BJ (cell line): Measurements from ENCODE around the gene ANK2. TPM values are rescaled to one million over a fixed set of nuclear protein-coding genes. Genes with fewer than 3 reads are reported as not detected.

ENCODE experiments used
- CTCF ChIA-PET: fragments of 350-600 bp; formaldehyde crosslinking; extraction: SDS; loops from one replicate; lab custom pipeline; 2021; ENCODE audit warnings: antibody characterized with exemption, inconsistent platforms; lab: Yijun Ruan, JAX
- POLR2A ChIA-PET: fragments of 300-600 bp; sonication (Branson Sonifier 250); formaldehyde crosslinking; extraction: SDS; loops from one replicate; lab custom pipeline; 2021; ENCODE audit warnings: antibody characterized with exemption; lab: Charles Lee
- DNase-seq: peaks from one replicate; pipeline ENCODE4 v3.0.0-alpha.2; 2011; ENCODE audit warnings: low read depth
- H3K27me3 ChIP-seq: 2 replicates; pipeline ENCODE4 v1.6.0; 2011; ENCODE audit warnings: low read length; ENCODE audit not compliant: control insufficient read depth, insufficient read depth
- H3K36me3 ChIP-seq: 2 replicates; pipeline ENCODE4 v1.5.1; 2011; ENCODE audit warnings: low read length; ENCODE audit not compliant: control insufficient read depth, insufficient read depth
- H3K4me3 ChIP-seq: 2 replicates; pipeline ENCODE4 v1.5.1; 2011; ENCODE audit warnings: low read depth, mild to moderate bottlenecking, control low read depth, low read length
- CTCF ChIP-seq: IDR thresholded peaks from 2 replicates; pipeline ENCODE4 v1.5.1; 2011; ENCODE audit warnings: low read depth, mild to moderate bottlenecking, control low read depth, inconsistent platforms, low read length, moderate library complexity; ENCODE audit not compliant: insufficient read depth
- polyA plus RNA-seq: library from polyadenylated mRNA; depleted of rRNA; stranded (reverse); fragments of >200 nt; gene quantifications from 2 replicates; pipeline ENCODE4 v1.2.3, GENCODE V29; 2011

ANK2 gene
- polyA plus RNA-seq, 1 experiment: 2.3 TPM

DNA sequence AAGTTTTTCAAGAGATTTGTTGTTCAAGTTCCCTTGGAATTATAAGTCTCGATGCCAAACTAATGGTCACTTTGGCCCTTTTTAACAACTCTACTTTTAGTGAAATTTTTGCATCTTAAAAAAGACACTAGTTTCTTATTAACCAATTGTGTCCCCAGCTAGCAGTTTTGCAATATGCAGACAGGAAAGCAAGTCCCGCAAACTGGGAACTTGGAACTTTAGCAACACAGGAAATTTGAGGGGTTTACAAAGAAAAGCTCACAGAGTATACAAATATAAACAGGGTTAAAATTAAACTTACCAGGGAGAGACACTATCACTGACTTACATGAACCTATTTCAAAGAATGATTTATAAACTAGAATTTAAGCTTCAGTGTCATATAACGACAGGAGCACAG lies 137.9 kb downstream of the ANK2 start:
- ChIA-PET CTCF (no interaction called here), POLR2A (no interaction called here)
- DNase-seq: no peak
- Histone ChIP-seq H3K27me3 (no peaks in the 10 kb centered on the region; the same call in 1 of the 2 replicates), H3K36me3 (no peaks in the 10 kb centered on the region), H3K4me3 (no peak overlapping the region)
- no peak for TF ChIP-seq CTCF

GRCh38 chr4:113189546-113189945 lies 140.1 kb downstream of the ANK2 start:
- no peaks in the 10 kb centered on the region for H3K36me3 ChIP-seq
- ChIA-PET POLR2A (no interaction called here), CTCF (no interaction called here)

DNA sequence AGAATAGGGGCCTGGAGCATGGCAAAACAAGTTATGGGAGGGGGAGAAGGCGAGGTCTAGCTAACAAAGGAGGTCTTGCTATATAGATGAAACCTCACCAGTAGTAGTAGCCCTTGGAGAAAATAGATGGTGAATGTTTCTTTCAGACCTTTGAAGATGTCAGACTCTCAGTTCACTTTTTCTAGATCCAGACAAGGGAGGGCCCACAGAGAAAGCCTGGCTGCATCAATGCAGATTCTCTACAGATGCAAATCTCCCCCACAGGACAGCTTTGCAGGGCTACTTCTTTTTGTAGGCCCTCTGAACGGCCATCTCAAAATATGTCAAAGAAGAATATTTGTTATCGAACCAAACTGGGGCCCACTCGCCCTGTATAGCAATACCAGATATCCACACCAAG lies 159.7 kb downstream of the ANK2 start:
- Histone ChIP-seq H3K36me3 (no peaks in the 10 kb centered on the region), H3K4me3 (no peak overlapping the region), H3K27me3 (no peaks in the 10 kb centered on the region)
- no peak for DNase-seq
- no peak for TF ChIP-seq CTCF
- CTCF ChIA-PET: no interaction called here
- POLR2A ChIA-PET: no interaction called here

More at GRCh38 chr4:113189546-113189945, 140.1 kb downstream of the ANK2 start:
- H3K4me3 ChIP-seq: no peak overlapping the region
- TF ChIP-seq CTCF: no peak
- DNase-seq: no peak
- H3K27me3 ChIP-seq: no peaks in the 10 kb centered on the region; the same call in 1 of the 2 replicates

DNA sequence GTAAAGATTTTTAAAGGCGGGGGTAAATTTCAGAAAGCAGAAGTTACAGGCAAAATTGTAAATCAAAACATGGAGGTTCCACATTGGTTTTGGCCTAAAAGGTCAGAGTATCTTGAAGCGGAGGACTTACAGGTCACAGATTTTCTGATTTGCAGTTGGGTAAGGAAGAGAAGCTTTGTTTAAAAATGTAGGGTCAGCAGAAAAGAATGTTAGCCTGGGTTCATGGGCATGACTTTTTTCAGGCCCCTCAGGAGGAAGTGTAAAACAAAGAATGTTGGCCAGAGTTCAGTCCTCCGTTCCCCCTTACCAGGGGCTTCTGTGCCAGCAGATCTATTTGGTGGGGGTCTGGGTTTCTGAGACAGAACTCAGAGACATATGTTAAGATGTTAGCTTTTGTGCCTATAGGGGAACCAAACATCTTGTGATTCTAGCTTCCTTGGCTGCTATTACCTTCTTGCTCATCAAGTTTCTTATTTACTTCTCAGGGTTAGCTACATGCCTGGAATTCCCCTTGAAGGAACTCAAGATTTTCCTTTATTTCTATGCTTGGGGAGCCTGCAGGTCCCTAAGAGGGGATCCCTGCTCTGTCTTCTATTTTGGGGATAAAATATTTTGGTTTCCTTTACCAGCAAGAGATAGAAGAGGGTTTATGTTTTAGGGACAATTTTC lies 160.3 kb downstream of the ANK2 start:
- H3K36me3 ChIP-seq: no peaks in the 10 kb centered on the region
- no peak for TF ChIP-seq CTCF
- no peak for DNase-seq
- POLR2A ChIA-PET: no interaction called here
- CTCF ChIA-PET: no interaction called here
- no peak overlapping the region for H3K4me3 ChIP-seq
- H3K27me3 ChIP-seq: no peaks in the 10 kb centered on the region

DNA sequence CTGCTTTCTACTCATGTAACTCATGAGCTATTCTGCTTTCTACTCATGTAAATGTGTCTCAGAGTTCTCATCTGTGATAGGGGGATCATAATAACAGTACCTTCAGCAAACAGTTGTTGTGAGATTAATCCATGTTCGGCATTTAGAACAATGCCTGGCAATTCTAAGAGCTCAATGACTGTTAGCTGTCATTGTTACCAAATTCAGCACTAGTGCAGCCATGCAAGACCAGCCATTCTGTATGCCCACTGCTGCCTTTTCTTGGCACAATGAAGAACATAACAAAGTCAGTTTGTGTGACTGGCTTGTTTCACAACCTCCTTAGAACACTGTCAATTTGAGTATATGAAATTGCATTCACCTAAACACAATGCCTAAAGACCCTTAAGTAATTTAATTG lies 163.2 kb downstream of the ANK2 start:
- H3K4me3 ChIP-seq: no peak overlapping the region
- ChIA-PET CTCF (interaction anchor here (0.9 kb wide), 1 partner anchor 68 kb away, joined by 4 read pairs; no protein-coding TSS in a partner anchor), POLR2A (no interaction called here)
- no peak for DNase-seq
- H3K27me3 ChIP-seq: no peaks in the 10 kb centered on the region
- no peak for TF ChIP-seq CTCF
- H3K36me3 ChIP-seq: no peaks in the 10 kb centered on the region
